GM18873 (cell line): ENCODE results near the gene CD6.

Source experiments
- ATAC-seq: cut with Tn5 transposase; IDR thresholded peaks from one replicate; pipeline ENCODE4 v1.9.1; 2021; ENCODE audit warnings: mild to moderate bottlenecking, moderate library complexity, moderate number of reproducible peaks; ENCODE audit not compliant: unreplicated experiment, low FRiP score

Gene CD6

GRCh38 chr11:61069427-61069826 lies 97.9 kb downstream of the CD6 start:
- no peak for ATAC-seq
